HG03442 (cell line): ENCODE data around the gene HOXA3.

Experiments
- ATAC-seq: cut with Tn5 transposase; IDR thresholded peaks from one replicate; pipeline ENCODE4 v1.9.1; 2021; ENCODE audit warnings: mild to moderate bottlenecking, moderate library complexity; ENCODE audit not compliant: unreplicated experiment

The HOXA3 gene

GRCh38 chr7:27095050-27095896 lies 57.1 kb downstream of the HOXA3 start:
- ATAC-seq = no peak

GRCh38 chr7:27094304-27095049 lies 57.9 kb downstream of the HOXA3 start:
- ATAC-seq = no peak

GRCh38 chr7:27093184-27093895 lies 59.0 kb downstream of the HOXA3 start:
- ATAC-seq = no peak

- ATAC-seq = no peak
These were observed 59.6 kb downstream of the HOXA3 start for GRCh38 chr7:27092819-27093110.

- no peak for ATAC-seq
These were observed 60.2 kb downstream of the HOXA3 start for GRCh38 chr7:27091941-27092818.

- no peak for ATAC-seq
These were observed 61.3 kb downstream of the HOXA3 start for GRCh38 chr7:27091105-27091504.

- ATAC-seq = no peak
These were observed 64.1 kb downstream of the HOXA3 start for GRCh38 chr7:27088002-27088922.

GRCh38 chr7:27083646-27084045 lies 68.7 kb downstream of the HOXA3 start:
- ATAC-seq = no peak

GRCh38 chr7:27082171-27082570 lies 70.2 kb downstream of the HOXA3 start:
- ATAC-seq = no peak

GRCh38 chr7:27080844-27081436 lies 71.4 kb downstream of the HOXA3 start:
- no peak for ATAC-seq

GRCh38 chr7:27079234-27079975 lies 73.0 kb downstream of the HOXA3 start:
- ATAC-seq = no peak

GRCh38 chr7:27078616-27079233 lies 73.7 kb downstream of the HOXA3 start:
- ATAC-seq = no peak

GRCh38 chr7:27073076-27073475 lies 79.3 kb downstream of the HOXA3 start:
- no peak for ATAC-seq

GRCh38 chr7:27071622-27072390 lies 80.6 kb downstream of the HOXA3 start:
- ATAC-seq = no peak

GRCh38 chr7:27068259-27068658 lies 84.1 kb downstream of the HOXA3 start:
- ATAC-seq = no peak

GRCh38 chr7:27066148-27066547 lies 86.2 kb downstream of the HOXA3 start:
- ATAC-seq = no peak

GRCh38 chr7:27065709-27066108 lies 86.7 kb downstream of the HOXA3 start:
- ATAC-seq = no peak
